Nucleus accumbens (tissue), 56 donors: ENCODE data around the gene AGPAT1.

Experiments
- DNase-seq, 56 donors: peaks; one replicate each; lab custom pipeline; 2025; lab: John Stamatoyannopoulos, UW

AGPAT1 gene

DNA sequence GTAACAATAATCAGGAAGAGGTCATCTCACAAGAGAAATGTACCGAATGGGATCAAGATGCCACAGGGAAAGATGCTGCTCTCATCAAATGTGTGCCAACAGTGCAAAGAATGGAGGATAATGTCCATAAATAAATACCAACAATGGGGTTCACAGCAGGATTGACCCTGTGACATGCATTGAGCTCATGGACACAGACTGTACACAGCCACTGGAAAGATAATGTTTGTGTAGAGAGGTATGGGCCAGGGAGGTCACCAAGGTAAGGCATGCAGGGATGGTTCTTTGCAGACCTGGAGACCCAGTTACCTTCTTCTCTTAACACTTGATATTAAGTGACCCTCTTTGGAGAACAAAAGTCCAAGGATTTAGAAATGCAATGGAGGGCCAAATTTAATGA is 1.5 kb downstream of the AGPAT1 start:
- no peak for DNase-seq

DNA sequence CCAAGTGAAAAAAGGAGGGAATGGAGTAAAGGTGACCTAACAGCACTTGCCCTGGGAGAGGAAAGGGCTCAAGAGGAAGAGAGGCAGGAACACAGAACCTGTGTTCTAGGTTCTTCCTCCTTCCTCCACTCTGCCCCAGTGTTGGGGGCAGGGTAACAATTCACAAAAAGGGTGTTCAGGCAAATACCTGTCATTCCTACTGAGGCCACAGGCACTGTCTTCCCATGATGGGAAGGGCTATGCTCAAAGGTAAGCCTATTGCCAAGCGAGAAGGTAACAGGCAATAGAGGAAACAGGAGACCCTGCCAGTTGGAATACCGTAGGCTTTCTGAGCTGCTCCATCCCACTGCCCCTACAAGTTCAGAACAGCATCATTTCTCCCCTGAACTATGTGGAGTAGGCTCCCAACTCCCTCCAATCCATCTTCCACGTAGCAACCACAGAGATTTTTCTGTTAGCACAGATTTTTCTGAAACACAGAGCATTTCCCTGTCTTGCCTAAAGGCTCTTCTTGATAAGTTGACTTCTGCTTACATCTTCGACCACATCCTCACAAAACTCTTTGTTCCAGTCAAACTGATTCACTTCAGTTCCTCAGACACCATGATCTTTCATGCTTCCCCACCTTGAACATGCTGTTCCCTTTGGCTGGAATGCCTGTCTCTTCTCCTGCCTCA is 2.7 kb downstream of the AGPAT1 start:
- no peak for DNase-seq

DNA sequence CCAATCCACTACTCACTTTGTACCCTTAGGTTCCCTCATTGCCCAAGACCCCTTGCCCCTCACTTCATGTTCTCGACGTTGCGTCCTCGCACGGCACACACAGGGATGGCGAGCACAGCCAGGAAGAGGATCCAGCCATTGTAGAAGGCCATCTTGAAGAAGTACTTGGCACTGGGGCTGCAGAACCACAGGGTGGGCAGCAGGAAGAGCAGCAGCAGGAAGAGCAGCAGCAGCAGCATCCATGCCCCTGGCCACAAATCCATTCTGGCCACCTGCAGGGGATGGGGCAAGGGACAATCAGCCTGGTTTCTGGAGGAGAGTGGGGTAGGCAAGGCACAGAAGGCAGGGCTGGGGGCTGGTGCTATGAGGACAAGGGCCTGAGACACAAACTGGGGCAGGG is 4.7 kb downstream of the AGPAT1 start:
- DNase-seq, result no peak

DNA sequence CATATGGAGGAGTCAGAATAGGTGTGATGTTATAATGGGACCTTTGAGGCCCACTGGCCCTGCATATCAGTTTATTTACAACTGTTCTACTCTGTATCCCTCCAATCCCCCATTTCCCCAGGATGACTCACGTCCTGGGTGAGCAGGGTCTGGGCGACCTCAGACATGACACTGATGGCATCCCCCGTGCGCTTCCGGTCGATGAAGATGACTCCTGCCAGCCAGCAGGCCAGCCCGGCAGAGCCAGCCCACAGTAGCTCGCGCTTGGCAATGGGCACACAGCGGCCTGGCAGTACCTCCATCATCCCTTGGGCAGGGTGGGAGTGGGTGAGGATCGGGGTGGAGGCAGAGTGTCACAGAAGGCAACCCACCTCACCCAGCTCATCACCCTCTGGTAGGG is 5.6 kb downstream of the AGPAT1 start:
- DNase-seq, result no peak

DNA sequence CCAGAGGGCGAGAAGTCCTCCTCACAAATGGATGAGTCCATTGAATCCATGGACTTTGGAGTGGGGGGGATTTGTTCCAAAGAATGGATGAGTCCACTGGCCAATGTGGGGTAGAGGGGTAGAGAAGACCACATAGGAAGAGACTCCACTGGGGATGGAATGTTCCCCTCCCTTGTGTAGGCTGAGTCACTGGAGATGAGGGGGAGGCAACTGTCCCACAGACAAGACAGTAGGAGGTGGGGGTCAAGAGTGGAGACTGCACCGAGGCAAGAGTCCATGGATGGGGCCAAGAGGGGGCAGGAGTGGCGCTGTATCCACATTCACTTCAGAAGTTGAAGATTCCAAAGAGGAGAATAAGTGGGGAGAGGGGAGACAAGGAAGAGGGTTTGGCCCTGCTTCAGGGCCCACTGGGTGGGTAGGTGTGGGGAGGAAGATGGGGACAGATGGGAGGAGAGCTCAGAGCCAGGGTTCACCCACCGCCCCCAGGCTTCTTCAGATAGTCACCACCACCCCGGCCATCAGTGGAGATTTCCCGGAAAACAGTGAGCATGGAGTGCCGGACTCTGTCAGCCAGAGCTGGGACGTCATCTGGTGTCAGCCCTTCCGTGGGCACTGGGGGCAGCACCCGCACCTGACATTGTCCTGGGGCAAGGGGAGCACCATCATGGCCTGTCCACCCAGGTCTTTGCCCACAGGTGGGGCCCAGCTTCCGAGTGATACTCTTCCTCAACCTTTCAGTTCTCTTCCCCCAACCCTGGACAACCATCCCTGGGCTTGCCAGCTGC is 6.9 kb downstream of the AGPAT1 start:
- DNase-seq, result no peak

DNA sequence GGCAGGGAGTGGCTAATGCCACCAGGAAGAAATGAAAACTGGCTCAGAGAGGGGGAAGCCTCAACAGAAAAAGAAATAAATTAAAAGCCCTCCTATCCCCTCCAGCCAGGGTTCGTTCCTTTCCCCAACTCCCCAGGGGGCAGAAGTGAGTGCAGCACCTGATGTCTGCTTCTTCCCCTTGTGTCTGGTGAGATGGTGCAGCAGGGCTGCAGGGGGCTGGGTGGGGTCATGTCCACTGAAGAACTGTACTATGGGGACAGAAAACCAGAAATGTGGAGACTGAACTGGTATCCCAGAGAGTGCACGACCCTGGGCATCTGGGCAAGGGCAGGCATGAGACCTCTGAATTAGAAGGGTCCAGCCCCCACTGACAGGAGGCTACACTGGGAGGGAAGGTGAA is 7.5 kb downstream of the AGPAT1 start:
- DNase-seq, result no peak

DNA sequence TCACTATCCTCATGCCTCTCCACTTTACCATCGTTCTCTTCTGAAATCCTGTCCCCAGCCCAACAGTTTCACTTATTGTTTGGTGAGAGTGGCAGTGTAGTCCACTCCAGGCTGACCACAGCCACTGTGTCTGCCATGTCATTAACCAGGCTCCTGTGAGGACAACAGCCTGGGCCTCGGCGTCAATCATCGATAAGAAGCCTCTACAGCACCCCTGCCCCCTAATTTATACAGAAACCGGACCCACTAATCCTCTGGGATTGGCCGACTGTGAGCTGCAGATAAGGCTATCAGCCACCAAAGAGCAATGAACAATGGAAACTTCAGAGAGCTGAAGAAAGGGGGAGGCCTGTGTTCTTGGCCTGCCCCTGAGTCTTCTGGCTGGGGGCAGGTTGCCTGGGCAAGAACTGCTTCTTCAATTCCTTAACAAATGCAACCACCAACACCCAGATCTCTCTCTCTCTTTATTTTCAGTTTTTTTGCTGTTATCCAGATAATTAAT is 8.1 kb downstream of the AGPAT1 start:
- no peak for DNase-seq

DNA sequence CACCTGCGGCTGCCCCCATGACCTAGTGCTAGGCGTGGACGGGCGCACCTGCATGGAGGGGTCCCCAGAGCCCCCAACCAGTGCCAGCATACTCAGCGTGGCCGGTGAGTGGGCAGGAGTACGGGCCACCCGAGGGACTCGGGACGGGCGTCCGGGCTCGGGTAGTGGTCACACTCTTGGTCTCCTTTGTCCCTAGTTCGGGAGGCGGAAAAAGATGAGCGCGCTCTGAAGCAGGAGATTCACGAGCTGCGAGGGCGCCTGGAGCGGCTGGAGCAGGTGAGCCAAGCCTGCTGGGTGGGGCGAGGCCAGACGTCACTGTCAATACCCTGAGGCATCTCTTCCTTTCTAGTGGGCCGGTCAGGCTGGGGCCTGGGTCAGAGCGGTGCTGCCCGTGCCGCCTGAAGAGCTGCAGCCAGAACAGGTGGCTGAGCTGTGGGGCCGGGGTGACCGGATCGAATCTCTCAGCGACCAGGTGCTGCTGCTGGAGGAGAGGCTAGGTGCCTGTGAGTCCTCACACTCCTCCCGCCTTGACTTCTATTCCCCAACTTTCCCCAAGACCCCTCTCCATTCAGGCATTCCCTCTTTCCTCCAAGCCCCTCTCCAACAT is 8.6 kb downstream of the AGPAT1 start:
- DNase-seq, result no peak

DNA sequence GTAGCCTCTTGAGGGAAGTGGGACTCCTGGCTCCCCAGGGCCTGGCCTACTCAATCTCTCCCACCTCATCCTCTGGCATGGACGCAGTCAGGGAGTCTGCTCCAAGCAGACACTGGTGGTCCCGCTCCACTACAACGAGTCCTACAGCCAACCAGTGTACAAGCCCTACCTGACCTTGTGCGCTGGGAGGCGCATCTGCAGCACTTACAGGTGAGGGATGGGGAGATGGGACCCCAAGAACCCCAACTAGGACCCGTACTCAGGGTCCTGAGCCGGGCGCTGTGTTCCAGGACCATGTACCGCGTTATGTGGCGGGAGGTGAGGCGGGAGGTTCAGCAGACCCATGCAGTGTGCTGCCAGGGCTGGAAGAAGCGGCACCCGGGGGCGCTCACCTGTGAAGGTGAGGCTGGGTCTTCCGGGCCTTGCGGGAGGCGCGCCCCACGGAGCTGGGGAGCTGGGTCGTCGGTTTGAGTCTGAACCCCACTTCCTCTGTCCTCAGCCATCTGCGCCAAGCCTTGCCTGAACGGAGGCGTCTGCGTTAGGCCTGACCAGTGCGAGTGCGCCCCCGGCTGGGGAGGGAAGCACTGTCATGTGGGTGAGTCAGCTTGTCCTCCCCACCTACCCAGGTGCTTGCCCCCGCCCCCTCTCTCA is 9.3 kb downstream of the AGPAT1 start:
- no peak for DNase-seq

DNA sequence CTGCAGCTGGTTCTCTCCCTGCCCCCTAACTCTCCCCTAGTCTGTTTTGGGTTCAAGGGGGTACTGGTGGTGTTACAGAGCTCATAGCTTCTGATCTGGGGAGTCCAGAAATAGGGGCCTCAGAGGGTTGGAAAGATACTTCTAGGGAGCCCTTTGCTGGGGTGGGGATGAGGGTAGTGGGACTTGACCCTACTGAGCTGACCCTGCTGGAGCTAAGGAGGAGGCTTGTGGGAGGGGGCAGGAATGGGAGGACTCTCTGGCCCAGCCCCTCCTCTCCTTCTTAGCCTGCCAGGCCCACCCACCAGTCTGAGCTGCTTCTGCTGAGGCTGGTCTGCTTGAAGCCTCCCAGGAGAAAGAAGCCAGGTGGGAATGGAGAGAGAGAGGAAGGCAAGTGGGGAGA is 11.6 kb downstream of the AGPAT1 start, which contains the start of gene EGFL8:
Gene EGFL8 (plus strand): TSS at position 301 of the 400 bp plus-strand sequence. CDS start 1,571 bp downstream, outside the sequence.
- no peak for DNase-seq

DNA sequence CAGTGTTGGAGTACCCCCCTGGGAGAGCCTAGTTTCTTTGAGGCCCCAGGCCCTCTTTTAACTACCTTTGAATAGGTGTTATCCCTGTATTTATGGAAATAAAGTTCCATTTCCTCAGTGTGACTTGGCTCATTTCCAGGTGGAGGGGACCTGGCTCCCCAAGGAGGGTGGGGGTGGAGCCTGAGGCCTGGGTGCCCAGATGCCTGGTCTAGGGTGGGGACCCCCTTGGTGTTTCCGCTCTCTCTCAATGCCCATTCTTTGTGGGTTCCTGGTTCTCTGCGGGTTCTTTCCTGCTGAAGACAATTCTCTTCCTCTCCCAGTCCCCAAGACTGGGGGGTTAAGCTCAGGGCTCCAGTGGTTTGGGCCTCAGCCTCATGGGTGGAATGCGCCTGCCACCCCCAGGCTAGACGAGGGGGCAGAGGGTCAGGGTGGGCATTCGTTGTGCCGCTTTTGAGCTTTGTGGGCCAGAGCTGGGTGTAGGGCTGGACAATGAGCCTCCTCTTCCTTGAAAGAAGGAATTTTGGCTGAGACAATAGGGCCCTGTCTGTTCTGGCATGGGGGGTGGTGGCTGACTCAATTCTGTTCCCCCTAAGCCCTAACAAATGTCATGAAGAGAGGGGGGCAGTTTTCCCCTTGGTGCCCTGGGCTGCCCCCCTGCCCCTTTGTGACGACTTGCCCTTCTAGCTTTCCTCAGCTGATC is 12.2 kb downstream of the AGPAT1 start:
- DNase-seq, result peak in 22 of 56 donors; percentile 6 to 65 (median 41)

DNA sequence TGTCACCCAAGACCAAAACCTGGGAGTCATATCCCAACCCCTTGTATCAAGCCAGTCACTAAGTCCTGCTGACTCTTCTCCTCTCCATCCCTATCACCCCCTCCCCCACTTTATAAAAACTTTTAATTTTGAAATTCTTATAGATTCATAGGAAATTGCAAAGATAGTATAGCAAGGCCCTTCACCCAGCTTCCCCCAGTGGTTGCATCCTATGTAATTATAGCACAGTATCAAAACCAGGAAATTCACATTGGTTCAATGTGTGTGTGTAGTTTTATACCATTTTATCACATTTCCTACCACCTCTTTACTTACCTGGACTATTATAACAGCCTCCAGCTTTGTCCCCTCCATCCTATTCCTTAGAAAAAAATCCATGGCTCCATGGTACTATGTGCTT is 17.8 kb downstream of the AGPAT1 start:
- no peak for DNase-seq

DNA sequence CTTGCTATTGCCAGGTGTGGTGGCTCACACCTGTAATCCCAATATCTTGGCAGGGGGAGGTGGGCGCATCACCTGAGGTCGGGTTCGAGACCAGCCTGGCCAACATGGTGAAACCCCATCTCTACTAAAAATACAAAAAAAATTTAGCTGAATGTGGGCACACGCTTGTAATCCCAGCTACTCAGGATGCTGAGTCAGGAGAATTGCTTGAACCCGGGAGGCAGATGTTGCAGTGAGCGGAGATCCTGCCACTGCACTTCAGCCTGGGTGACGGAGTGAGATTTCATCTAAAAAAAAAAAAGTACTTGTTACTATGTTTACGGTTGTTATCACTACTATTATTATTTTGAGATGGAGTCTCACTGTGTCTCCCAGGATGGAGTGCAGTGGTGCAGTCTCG is 19.0 kb downstream of the AGPAT1 start:
- DNase-seq, result no peak

DNA sequence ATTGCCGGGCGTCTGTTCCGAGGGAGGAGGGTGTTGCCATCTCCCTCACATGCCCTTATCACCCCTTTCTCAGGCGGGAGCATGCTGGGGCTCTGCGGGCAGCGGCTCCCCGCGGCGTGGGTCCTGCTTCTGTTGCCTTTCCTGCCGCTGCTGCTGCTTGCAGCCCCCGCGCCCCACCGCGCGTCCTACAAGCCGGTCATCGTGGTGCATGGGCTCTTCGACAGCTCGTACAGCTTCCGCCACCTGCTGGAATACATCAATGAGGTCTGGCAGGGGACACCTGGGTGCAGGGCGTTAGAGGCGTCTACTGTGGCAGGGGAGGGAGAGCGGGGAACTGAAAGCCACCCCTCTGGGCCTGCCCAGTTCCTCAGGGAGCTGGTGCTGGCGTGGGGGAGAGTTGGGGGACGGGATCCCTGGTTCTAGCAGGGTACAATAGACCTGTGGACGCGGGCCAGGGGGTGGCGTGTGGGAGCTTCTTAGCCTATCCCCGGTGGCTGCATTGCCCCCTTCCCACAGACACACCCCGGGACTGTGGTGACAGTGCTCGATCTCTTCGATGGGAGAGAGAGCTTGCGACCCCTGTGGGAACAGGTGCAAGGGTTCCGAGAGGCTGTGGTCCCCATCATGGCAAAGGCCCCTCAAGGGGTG is 21.2 kb downstream of the AGPAT1 start:
- peak in 38 of 56 donors; percentile 26 to 80 (median 57) for DNase-seq

DNA sequence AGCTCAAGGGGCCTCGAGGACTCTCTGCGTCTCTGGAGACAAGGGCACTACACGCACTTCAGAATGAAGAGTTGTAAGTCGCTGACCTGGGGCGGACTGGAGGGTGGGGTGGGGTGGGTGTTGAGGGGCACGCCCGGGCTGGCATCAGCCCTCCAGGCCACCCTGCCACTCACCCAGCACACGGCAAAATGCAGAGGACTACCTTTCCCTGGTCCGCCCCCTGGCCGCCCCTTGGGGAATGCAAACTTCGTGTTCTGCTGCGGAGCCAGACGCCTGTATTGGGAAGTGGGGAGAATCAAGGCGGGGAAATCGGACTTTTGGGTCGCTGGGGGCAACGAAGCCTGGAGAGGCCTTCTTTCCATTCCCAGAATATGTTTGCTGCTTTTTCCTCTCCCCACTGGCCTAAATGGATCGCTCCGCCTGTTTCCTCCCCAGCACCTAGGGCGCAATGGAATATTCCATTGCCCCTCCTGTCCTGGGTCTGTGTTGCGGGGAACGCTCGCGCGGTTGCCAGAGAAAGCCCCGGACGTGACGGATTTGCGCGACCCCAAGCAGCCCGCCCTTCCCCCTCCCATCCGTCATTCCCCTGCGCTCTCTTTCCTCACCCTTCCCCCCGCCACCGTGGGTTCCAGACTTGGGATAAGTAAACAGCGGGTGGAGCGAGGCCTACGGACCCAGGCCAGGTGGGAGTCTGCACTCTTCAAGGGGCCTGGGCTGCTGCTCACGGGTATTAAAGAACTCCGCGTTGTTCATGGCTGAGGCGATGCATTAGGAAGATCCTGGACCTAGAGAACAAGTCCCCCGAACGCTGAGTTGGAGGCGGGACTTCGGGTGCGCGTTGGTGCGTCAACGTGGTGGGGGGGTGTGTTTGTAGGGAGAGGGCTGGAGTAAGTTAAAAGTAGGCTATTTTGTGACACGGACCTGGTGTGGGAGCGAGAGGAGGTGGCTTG is 22.0 kb downstream of the AGPAT1 start, which contains the start of gene PPT2:
Gene PPT2 (plus strand): TSS at position 578 of the 950 bp plus-strand sequence. CDS start 454 bp downstream, outside the sequence.
- peak; percentile 41 to 96 (median 86) for DNase-seq

DNA sequence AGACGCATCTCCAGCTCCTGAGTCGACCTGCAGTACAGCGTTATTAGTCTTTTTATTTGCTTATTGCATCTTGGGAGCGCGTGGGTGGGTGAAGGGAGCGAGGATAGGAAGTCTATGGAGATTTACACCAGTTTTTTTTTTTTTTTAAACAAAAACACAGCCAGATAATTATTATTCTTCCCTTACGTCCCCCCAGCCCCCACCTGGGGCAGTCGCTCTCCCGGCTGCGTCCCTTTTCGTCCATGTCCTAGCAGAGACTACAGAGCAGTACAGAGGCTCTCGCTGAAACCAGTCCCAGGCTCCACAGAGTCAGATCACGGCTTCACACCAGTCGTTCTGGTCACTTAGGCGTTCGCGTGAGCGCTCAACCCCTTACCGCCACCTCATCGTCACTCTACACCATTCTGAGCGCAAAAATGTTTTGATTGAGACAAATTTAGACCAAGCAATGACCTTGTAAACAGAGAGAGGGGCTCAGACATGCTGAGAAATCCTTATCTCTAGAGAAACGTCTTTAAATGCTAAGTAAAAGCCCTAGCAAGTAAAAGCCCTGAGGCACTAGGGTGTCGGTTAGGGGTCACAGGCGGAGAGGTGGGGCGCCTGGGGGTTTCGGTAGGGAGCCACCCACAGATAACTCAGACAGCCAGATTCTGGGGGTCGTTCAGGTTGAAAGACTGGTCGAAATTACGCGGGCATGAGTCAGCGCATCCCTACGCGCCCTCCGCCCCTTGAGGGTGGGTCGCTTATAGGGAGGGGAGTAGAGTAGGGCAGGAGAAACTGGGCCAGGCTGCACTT is 22.9 kb downstream of the AGPAT1 start:
- DNase-seq, result peak in 20 of 56 donors; percentile 7 to 60 (median 44)
